HG03442 (cell line): ENCODE results near the gene EXOC3.

Experiments
- ATAC-seq: cut with Tn5 transposase; IDR thresholded peaks from one replicate; pipeline ENCODE4 v1.9.1; 2021; ENCODE audit warnings: mild to moderate bottlenecking, moderate library complexity; ENCODE audit not compliant: unreplicated experiment

EXOC3 gene

GRCh38 chr5:424301-425110 is 18.5 kb upstream of the EXOC3 start:
- peak; percentile 81 for ATAC-seq

GRCh38 chr5:425714-426113 is 17.3 kb upstream of the EXOC3 start:
- ATAC-seq = no peak

GRCh38 chr5:426392-426976 is 16.5 kb upstream of the EXOC3 start:
- no peak for ATAC-seq

- ATAC-seq = no peak
Observed at GRCh38 chr5:427415-428087, 15.4 kb upstream of the EXOC3 start.

- no peak for ATAC-seq
Observed at GRCh38 chr5:428219-428618, 14.8 kb upstream of the EXOC3 start.

GRCh38 chr5:428754-429452 is 14.1 kb upstream of the EXOC3 start:
- no peak for ATAC-seq

GRCh38 chr5:429453-430188 is 13.4 kb upstream of the EXOC3 start:
- no peak for ATAC-seq

- no peak for ATAC-seq
Observed at GRCh38 chr5:430214-430925, 12.6 kb upstream of the EXOC3 start.

- ATAC-seq = peak; percentile 68
Observed at GRCh38 chr5:431001-431710, 11.8 kb upstream of the EXOC3 start.

- ATAC-seq = no peak
Observed at GRCh38 chr5:431711-432050, 11.3 kb upstream of the EXOC3 start.

- no peak for ATAC-seq
Observed at GRCh38 chr5:432201-432927, 10.6 kb upstream of the EXOC3 start.

- ATAC-seq = no peak
Observed at GRCh38 chr5:432928-433791, 9.8 kb upstream of the EXOC3 start.

GRCh38 chr5:433836-434235 is 9.1 kb upstream of the EXOC3 start:
- ATAC-seq = no peak

- ATAC-seq = no peak
Observed at GRCh38 chr5:434443-435146, 8.4 kb upstream of the EXOC3 start.

- ATAC-seq = no peak
Observed at GRCh38 chr5:435156-435790, 7.7 kb upstream of the EXOC3 start.

- no peak for ATAC-seq
Observed at GRCh38 chr5:435961-436640, 6.9 kb upstream of the EXOC3 start.

- no peak for ATAC-seq
Observed at GRCh38 chr5:436641-436975, 6.4 kb upstream of the EXOC3 start.
